Thyroid gland (tissue), 4 donors: ENCODE results near the gene CREBBP.

Experiments used
- CTCF ChIP-seq, 6 experiments: fragments of 200-600 bp in 3 of 6; fragments of 450-650 bp in 3 of 6; sonication (generic) in 3 of 6; IDR thresholded peaks; one replicate each; pipeline ENCODE4 v1.5.1; 2016 to 2019; ENCODE audit warnings: antibody characterized with exemption in 6 of 6, mild to moderate bottlenecking in 2 of 6, inconsistent platforms in 1 of 6, moderate library complexity in 1 of 6
- POLR2A ChIP-seq, 2 donors: fragments of 450-650 bp; IDR thresholded peaks; one replicate each; pipeline ENCODE4 v1.6.1; 2017; ENCODE audit warnings: antibody characterized with exemption in 2 of 2, mild to moderate bottlenecking in 2 of 2, moderate library complexity in 1 of 2

- TF ChIP-seq POLR2A (IDR thresholded peaks at IDR 0.05), result no peak
- no peak for TF ChIP-seq CTCF (IDR thresholded peaks at IDR 0.05)
These were observed 106.3 kb downstream of the CREBBP start for GRCh38 chr16:3774156-3774767.
